GM18520 (cell line): Measurements from ENCODE around the gene LRRC2.
"Not testable (repeated sequence)": the region's sequence is repeated elsewhere in the genome, so short reads cannot be mapped to it uniquely, and the experiment has no call there.

Source experiments
- ATAC-seq: cut with Tn5 transposase; IDR thresholded peaks from one replicate; pipeline ENCODE4 v1.9.1; 2021; ENCODE audit not compliant: unreplicated experiment

LRRC2 gene

DNA sequence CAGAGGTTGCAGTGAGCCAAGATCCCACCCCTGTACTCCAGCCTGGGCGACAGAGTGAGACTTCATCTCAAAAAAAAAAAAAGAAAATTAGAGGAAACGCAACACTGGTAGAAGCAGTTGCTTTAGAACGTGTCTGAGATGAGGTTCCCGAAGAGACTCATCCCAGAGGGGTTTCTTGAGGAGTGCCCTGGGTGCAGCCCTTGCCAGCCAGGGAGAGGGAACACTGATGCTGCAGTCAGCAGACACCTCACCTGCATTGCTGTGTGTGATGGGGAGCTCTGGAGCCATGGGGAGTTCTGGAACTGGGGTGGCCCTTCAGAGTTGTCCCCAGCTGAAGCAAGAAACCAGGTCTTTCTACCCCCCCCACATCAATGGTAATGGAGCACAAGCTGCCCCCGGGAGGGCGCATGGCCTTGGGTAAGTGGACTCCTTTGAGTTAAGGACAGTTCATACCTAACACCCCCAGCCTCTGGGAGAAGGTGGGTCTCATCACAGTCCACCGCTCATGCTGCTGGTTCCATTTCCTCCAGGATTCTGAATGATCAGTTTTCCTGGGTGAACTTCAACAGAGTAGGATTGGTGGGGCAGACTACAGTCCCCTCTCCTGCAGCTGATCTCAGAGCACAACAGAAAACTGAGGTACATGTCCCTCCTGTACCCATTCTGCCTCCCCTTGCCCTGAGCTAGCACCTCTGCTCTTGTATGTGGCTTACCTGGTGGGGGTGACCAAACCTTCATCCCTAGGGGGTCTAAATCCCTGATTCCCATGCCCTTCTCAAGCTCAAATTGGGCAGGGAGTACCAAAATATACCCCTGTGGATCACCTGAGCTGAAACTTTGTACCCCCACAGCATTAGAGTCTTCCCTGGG is 18.7 kb upstream of the LRRC2 start:
- ATAC-seq: no peak

GRCh38 chr3:46580675-46581074 is 14.6 kb upstream of the LRRC2 start:
- ATAC-seq: no peak

GRCh38 chr3:46579756-46580286 is 13.7 kb upstream of the LRRC2 start:
- no peak for ATAC-seq

- no peak for ATAC-seq
Measured at GRCh38 chr3:46578973-46579755, 13.1 kb upstream of the LRRC2 start.

DNA sequence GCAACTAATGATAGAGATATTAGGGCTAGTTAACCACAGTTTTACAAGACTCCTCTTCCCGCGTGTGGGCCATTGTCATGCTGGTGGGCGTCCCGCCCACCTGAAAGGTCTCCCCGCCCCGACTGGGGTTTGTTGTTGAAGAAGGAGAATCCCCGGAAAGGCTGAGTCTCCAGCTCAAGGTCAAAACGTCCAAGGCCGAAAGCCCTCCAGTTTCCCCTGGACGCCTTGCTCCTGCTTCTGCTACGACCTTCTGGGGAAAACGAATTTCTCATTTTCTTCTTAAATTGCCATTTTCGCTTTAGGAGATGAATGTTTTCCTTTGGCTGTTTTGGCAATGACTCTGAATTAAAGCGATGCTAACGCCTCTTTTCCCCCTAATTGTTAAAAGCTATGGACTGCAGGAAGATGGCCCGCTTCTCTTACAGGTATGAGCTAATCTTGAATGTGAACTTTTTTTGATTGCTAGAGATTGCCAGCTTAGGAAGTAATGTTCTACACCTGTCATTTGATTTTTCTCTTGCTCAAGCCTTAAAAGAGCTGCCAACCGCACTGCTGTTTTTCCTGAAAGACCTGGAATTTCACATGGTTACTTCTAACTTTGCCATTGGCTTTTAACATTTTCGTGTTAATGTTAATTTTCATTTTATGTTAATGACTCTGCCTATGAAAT is 11.6 kb upstream of the LRRC2 start:
- ATAC-seq: not testable (repeated sequence)

DNA sequence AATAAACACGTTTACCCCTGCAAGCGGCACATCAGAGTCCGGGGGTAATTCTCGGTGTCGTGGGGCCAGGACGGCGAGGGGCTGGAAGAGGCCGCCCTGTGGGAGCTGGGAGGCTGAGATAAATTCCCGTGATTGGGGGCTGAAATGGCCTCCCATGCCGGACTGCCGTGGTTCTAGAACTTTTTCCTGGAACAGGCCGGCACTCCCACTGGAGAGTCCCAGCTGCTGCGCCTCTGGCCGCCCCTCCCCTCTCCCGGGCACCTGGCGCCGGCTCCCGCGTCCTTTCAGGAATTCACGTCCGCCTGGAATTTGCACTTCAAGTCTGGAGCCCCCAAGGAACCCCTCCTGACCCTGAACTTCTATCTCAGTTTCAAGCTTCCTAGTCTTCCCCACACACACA is 10.8 kb upstream of the LRRC2 start:
- no peak for ATAC-seq

DNA sequence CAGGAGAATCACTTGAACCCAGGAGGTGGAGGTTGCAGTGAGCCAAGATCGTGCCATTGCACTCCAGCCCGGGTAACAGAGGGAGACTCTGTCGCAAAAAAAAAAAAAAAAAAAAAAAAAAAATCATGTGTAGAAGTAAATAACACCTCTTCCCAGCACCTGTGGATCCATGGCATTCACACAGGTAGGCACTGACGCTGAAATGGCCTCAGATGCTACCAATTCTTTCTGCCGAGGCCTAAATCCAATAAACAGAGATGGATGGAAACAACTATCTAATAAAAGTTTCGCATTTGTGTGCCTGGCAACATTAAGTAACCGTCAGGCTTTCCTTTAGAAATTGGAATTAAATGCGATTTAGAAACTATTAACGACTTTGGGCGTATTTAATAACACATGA is 10.3 kb upstream of the LRRC2 start:
- no peak for ATAC-seq

DNA sequence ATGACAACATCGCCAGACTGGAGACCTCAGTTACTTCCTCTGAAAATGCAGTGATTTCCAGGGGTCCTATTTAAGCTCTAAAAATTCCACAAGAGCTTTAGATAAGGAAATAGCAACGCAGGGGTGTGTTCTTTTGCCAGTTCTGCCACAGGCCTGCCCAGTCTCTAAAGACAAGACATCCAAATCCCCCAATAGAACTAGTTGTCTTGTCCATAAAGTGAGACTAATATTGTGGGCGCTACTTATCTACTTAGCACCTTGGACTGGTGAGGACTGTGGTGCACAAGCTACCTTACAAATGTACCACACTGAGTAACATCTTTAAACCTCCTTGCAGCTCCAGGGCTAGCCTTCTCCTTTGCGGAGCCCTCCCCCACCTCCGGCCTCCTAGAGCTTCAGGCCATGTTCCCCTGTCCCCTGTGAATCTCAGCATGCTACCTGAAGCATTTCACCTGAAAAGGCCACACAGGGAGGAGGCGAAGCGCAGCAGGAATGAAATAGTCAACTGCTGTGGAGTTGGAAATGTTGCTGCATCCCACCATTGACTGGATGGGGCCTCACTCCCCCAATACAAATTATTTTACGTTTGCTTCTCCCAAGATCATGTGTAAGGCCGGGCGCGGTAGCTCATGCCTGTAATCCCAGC is 9.6 kb upstream of the LRRC2 start:
- ATAC-seq: no peak

DNA sequence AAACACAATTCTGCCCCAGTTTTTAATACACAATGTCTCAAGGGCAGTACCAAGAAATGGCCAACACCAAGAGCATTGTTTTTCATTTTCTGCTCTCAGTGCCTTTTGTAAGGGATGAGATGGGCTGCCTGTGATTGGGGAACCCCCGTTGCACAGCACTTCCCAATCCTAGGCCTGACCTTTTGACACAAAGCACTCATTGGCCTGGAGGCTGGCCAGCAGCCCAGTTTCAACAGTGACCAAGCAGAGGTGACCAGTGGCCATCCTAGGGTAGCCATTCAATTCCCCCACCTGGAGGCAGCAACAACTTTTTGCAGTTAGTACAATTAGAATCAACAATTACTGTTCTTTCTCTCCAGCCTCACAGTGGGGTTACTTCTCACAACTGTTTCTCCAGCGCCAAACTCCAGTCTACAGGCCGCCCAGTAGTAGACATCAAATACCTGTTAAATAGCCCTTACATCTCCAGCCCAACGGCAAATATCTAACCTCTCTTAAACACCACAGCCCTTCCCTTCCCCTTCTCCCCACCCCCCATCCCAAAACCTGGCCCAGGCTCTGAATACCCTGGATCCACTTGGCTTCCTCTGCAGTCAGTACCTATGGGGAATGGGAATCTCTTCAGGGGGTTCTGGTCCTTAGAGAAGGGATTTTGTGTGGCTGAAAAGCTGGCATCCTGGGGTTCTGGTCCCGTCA is 8.9 kb upstream of the LRRC2 start:
- no peak for ATAC-seq

DNA sequence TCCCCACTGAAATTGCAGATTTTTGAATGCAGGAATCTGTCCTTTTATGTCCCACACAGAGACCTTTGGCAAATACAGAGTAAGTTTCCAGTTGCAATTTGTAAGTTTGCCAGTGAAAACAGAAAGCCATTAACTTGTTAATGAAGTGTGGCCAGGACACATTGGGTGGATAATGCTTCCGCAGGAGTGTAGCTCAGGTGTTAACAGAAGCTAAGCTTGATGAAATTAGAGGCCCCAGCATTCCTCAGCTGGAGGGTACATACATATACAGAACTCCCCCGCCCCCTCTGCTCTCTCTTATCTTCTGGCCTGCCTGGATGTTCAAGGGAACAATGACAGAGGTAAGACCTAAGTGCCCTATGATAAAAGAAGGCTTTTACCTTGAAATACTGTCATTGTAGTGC is 8.1 kb upstream of the LRRC2 start:
- ATAC-seq: no peak

GRCh38 chr3:46573701-46574100 is 7.6 kb upstream of the LRRC2 start:
- ATAC-seq: no peak

DNA sequence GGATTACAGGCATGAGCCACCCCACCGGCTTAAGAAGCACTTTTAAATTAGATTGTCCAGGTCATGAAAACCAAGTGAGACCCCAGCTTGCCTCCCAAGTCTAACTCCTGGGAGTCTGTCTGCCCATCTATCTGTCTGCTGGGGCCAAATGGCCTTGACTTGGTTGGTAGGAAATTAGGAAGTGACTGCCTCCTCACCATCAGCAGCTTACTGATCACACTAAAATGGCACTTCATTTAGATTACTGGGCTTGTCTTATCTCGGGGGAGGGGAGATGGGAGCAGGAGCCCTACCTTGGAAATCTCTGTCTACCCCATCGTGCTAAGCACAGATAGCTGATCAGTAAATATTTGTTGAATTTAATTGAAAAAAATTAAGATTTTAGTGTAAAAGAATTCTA is 5.6 kb upstream of the LRRC2 start:
- ATAC-seq: no peak

GRCh38 chr3:46565607-46566039 is 479 bp downstream of the LRRC2 start:
- no peak for ATAC-seq

DNA sequence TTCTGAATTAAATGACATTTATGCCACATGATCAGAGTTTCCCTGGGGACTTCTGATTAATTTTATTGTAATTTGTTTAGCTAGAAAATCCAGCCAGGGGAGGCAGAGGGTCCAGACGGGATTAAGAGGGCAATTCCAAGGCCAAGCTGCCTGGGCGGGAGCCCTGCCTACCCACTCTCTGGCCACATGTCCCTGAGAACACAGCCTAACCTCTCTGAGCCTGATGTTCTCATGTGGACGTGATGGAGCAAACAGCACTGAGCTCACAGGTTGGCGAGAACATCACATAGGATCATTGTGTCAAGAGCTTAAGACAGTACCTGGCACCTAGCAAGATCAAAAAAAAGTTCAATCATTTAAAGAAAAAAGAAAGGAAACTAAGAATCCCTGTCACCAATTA is 1.0 kb downstream of the LRRC2 start:
- no peak for ATAC-seq

DNA sequence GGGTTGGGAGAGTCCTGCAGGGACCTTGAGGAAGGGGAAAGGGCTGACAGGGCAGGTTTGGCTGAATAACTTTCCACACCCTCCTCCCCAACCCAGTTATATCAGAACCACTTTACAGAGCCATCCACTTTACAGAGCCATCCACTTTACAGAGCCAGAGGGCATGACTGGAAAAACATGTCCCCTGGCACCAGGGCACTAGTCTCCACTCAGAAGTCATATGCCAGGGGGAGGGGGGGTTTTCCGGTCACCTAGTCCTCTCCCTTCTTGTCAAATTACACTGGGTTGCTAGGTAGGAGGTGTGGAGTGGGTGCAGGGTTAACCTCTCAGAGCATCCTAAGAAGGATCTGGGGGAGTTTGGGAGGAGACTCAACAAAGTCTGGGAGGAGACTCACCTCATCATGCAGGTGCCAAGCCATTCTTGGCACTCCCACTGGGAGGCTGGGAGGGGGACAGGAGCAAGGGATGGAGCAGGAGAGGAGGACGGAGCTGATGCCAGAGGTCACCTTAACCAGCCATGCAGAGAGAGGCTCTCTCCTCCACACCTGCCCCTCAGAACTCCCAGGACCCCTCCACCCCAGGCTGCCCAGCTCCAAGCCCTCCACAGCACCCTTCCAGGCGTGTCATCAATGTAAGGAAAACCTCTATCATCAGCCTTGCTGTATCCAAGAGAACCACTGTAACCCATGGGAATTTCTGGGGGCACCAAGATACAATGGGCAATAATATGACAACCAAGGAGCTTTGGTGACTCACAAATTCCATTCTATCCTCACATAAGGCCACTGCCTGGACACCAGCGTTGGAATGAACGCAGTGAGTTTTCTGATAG is 1.7 kb downstream of the LRRC2 start:
- no peak for ATAC-seq

DNA sequence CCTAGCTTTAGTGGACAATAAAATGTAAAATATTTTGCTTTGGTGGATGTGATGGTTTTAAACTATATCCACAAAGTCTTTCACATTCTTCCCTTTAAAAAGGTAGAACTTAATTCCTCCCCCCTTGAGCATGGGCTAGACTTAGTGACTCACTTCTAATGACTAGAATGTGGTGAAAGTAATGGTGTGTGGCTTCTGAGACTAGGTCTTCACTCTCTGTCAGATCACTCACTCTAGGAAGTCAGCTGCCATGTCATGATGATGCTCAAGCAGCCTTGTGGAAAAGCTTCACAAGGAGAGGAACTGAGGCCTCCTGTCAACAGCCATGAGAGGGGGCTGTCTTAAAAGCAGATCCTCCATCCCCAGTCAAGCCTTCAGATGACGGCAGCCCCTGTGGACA is 4.2 kb downstream of the LRRC2 start:
- no peak for ATAC-seq

GRCh38 chr3:46561511-46561910 is 4.6 kb downstream of the LRRC2 start:
- ATAC-seq: no peak

DNA sequence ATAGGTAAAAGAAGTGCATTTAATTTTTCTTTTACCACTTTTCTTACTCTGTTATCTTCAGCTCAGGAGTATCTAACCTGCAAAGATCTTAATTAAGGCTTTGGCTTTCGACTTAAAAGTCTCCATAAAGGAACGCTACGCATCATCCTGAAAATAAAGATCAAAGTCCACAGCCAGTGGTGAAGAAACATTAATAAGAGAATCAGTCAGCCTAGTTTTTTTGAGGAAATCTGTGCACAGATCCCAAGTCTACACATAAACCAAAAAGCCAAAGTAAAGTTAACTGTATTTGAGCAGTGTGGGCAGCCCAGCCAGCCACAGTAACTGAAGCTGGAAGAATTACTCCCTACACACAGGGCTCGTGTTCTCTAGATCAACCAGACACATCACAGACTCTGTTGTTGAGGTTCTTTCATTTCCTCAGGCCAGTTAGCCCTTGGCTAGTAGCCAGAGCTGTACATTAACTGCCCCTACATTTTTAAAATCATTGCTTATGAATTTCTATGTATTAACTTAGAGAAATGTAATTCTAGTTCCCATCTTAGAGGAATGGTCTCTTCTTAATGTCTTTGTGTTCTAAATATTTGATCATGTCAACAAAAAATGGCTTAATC is 6.9 kb downstream of the LRRC2 start:
- no peak for ATAC-seq
